OCI-LY3 (cell line): ENCODE data around the gene MTHFD1L.

Experiments used
- H2AFZ ChIP-seq: fragments of 200-600, 300-600 bp; shearing (Covaris generic); 2 replicates; pipeline ENCODE4 v1.6.0; 2014; ENCODE audit warnings: antibody characterized with exemption, low read depth, low read length
- H3K27ac ChIP-seq: fragments of 200-600, 300-600 bp; sonication (generic); 2 replicates; pipeline ENCODE4 v1.5.1; 2014; ENCODE audit warnings: mild to moderate bottlenecking, low read length, moderate library complexity, mixed read lengths
- H3K27me3 ChIP-seq: fragments of 200-600, 300-600 bp; sonication (generic); 2 replicates; pipeline ENCODE4 v1.6.1; 2014; ENCODE audit warnings: low read depth, low read length, mixed read lengths
- H3K36me3 ChIP-seq: fragments of 200-600, 300-600 bp; sonication (generic); replicated peaks from 2 replicates; pipeline ENCODE3; 2014; ENCODE audit warnings: low read depth, low read length, mixed read lengths
- H3K4me1 ChIP-seq: fragments of 300-600, 200-600 bp; sonication (generic); 2 replicates; pipeline ENCODE4 v1.6.1; 2014; ENCODE audit warnings: low read length, mixed read lengths
- H3K4me2 ChIP-seq: fragments of 200-600, 300-600 bp; sonication (generic); 2 replicates; pipeline ENCODE4 v1.6.1; 2014; ENCODE audit warnings: low read length, mixed read lengths
- H3K4me3 ChIP-seq: fragments of 300-600, 200-600 bp; sonication (generic); 2 replicates; pipeline ENCODE4 v1.5.1; 2014; ENCODE audit warnings: antibody characterized with exemption, mild to moderate bottlenecking, low read length, moderate library complexity
- H3K79me2 ChIP-seq: fragments of 300-600, 200-600 bp; shearing (Covaris generic); 2 replicates; pipeline ENCODE4 v1.6.1; 2014; ENCODE audit warnings: mild to moderate bottlenecking, low read length, mixed read lengths
- H3K9ac ChIP-seq: fragments of 300-600, 200-600 bp; shearing (Covaris generic); 2 replicates; pipeline ENCODE4 v1.6.0; 2014; ENCODE audit warnings: mild to moderate bottlenecking, low read length, moderate library complexity
- H3K9me3 ChIP-seq: fragments of 200-600, 300-600 bp; shearing (Covaris generic); 2 replicates; pipeline ENCODE4 v1.6.1; 2014; ENCODE audit warnings: low read length, mixed read lengths; ENCODE audit not compliant: insufficient read depth
- H4K20me1 ChIP-seq: fragments of 200-600, 300-600 bp; sonication (generic); 2 replicates; pipeline ENCODE4 v1.6.1; 2016; ENCODE audit warnings: low read length, mixed read lengths; ENCODE audit not compliant: insufficient read depth
- CTCF ChIP-seq: fragments of 200-600, 300-600 bp; sonication (generic); IDR thresholded peaks from 2 replicates; pipeline ENCODE4 v1.5.1; 2014; ENCODE audit warnings: antibody characterized with exemption, low read length, low read depth
- EZH2phosphoT487 ChIP-seq: fragments of 200-600 bp; shearing (Covaris generic); IDR thresholded peaks from 2 replicates; pipeline ENCODE4 v1.6.1; 2018; ENCODE audit warnings: antibody characterized with exemption, mixed run types, low read depth

MTHFD1L gene

GRCh38 chr6:151001387-151002056, 136.0 kb downstream of the MTHFD1L start:
- Histone ChIP-seq H3K4me1 (peaks cover 39% of the 10 kb centered on the region), H3K27ac (peak overlapping the region; percentile 89), H3K9ac (peak overlapping the region; percentile 54), H3K27me3 (no peaks in the 10 kb centered on the region), H3K9me3 (no peaks in the 10 kb centered on the region), H3K36me3 (no peaks in the 10 kb centered on the region), H2AFZ (no peak overlapping the region), H4K20me1 (no peaks in the 10 kb centered on the region), H3K4me2 (peak overlapping the region; percentile 85), H3K4me3 (peak overlapping the region; percentile 68), H3K79me2 (no peaks in the 10 kb centered on the region)
- TF ChIP-seq EZH2phosphoT487, result no peak
- TF ChIP-seq CTCF, result no peak

GRCh38 chr6:151002057-151002450, 136.6 kb downstream of the MTHFD1L start:
- H3K9ac ChIP-seq, result peak overlapping the region; percentile 54; the same call in 1 of the 2 replicates
- H3K4me2 ChIP-seq, result peak overlapping the region; percentile 85
- TF ChIP-seq CTCF (no peak), EZH2phosphoT487 (no peak)
- peak overlapping the region; percentile 89 for H3K27ac ChIP-seq
- H3K36me3 ChIP-seq, result no peaks in the 10 kb centered on the region
- H3K79me2 ChIP-seq, result no peaks in the 10 kb centered on the region
- H3K4me1 ChIP-seq, result peaks cover 39% of the 10 kb centered on the region
- H3K4me3 ChIP-seq, result 0 out of 2 replicates have a peak overlapping the region, but pooled peaks have one; percentile 68
- H2AFZ ChIP-seq, result no peak overlapping the region
- no peaks in the 10 kb centered on the region for H4K20me1 ChIP-seq
- no peaks in the 10 kb centered on the region for H3K9me3 ChIP-seq
- H3K27me3 ChIP-seq, result no peaks in the 10 kb centered on the region

GRCh38 chr6:151002491-151002935, 137.0 kb downstream of the MTHFD1L start:
- Histone ChIP-seq H4K20me1 (no peaks in the 10 kb centered on the region), H3K4me3 (no peak overlapping the region), H3K4me2 (no peak overlapping the region), H3K36me3 (no peaks in the 10 kb centered on the region), H2AFZ (no peak overlapping the region), H3K9ac (no peak overlapping the region), H3K4me1 (peaks cover 39% of the 10 kb centered on the region), H3K9me3 (no peaks in the 10 kb centered on the region), H3K27me3 (no peaks in the 10 kb centered on the region), H3K79me2 (no peaks in the 10 kb centered on the region), H3K27ac (no peak overlapping the region)
- TF ChIP-seq CTCF (no peak), EZH2phosphoT487 (no peak)

- peak overlapping the region; percentile 32 for H3K4me2 ChIP-seq
- H3K79me2 ChIP-seq, result no peaks in the 10 kb centered on the region
- TF ChIP-seq CTCF (no peak), EZH2phosphoT487 (no peak)
- H3K9ac ChIP-seq, result no peak overlapping the region
- no peaks in the 10 kb centered on the region for H3K36me3 ChIP-seq
- H3K4me1 ChIP-seq, result peaks cover 39% of the 10 kb centered on the region
- no peaks in the 10 kb centered on the region for H3K27me3 ChIP-seq
- no peak overlapping the region for H3K27ac ChIP-seq
- no peaks in the 10 kb centered on the region for H4K20me1 ChIP-seq
- H2AFZ ChIP-seq, result no peak overlapping the region
- H3K4me3 ChIP-seq, result no peak overlapping the region
- H3K9me3 ChIP-seq, result no peaks in the 10 kb centered on the region
Observed at GRCh38 chr6:151004383-151005024, 139.0 kb downstream of the MTHFD1L start.
